Hematopoietic multipotent progenitor cell treated with erythropoietin and hydrocortisone succinate and interleukin-3 and kit ligand, for 17 days (in vitro differentiated cells): ENCODE results near the gene METRNL.
"Not testable (repeated sequence)": the region's sequence is repeated elsewhere in the genome, so short reads cannot be mapped to it uniquely, and the experiment has no call there.

ENCODE experiments used
- DNase-seq: peaks from one replicate; pipeline ENCODE4 v3.0.0-alpha.2; 2015; ENCODE audit warnings: low spot score

METRNL gene

GRCh38 chr17:83052241-83052564, 27.2 kb upstream of the METRNL start:
- DNase-seq = no peak

- DNase-seq = no peak
Observed at GRCh38 chr17:83053021-83053681, 26.3 kb upstream of the METRNL start.

- DNase-seq = no peak
Observed at GRCh38 chr17:83053739-83054451, 25.5 kb upstream of the METRNL start.

DNA sequence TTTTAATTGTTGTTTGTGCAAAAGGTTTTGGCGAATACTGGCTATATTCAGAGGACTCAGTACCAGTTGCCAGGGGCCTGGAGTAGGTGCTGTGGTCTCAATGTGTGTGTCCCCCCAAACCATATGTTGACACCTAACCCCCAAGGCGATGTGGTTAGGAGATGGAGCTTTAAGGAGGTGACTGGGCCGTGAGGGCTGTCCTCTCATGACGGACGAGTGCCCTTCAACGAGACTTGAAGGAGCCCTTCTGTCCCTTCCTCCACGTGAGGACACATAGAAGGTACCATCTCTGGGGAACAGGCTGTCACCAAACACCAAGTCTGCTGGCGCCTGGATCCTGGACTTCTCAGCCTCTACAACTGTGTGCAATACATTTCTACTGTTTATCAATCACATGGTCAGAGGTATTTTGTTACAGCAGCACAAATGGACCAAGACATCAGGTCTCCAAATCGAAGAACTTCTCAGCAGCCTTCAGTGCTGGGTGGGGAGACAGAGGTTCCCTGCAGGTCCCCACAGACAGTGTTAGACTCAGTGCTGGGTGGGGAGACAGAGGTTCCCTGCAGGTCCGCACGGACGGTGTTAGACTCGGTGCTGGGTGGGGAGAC, 24.8 kb upstream of the METRNL start:
- no peak for DNase-seq

DNA sequence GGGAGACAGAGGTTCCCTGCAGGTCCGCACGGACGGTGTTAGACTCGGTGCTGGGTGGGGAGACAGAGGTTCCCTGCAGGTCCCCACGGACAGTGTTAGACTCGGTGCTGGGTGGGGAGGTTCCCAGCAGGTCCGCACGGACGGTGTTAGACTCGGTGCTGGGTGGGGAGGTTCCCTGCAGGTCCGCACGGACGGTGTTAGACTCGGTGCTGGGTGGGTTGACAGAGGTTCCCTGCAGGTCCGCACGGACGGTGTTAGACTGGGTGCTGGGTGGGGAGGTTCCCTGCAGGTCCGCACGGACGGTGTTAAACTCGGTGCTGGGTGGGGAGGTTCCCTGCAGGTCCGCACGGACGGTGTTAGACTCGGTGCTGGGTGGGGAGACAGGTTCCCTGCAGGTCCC, 24.2 kb upstream of the METRNL start:
- not testable (repeated sequence) for DNase-seq

- DNase-seq = no peak
Observed at GRCh38 chr17:83055911-83056582, 23.4 kb upstream of the METRNL start.

DNA sequence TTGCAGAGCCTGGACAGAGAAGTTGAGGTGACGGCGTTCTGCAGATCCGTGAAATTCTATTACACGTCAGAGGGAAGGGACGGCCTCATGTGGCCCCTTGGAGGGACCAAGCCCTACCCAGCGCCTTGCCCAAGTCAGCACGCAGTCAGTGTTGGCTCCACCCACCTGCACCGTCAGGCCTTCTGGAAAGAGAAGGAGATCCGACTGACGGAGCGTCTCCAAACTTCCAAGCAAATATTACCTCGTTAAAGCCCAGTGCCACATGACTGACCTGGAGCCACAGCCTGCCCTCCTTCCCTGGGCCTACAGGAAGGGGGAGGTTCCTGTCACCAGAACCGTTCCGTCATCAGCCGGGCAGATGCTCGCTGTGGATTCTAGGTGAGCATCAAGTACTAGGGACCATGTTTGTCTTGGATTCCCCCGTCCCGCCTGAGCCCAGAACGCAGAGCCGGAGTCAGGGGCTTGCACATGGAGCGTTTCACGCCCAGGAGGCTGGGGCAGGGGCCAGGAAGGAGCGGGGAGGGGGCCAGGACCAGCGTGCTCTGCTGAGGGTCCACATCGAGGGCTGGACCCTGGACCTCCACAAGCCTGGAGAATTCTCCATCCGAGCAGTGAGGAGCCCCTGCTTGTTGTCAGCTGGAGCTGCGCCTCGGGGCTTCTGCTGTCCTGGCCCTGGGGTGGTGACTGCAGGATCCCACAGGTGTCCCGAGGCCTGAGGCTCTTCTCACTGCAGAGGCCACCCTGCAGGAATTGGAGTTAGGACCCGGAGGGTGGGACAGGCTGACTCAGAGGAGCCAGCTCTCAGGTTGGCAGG, 22.6 kb upstream of the METRNL start:
- no peak for DNase-seq

DNA sequence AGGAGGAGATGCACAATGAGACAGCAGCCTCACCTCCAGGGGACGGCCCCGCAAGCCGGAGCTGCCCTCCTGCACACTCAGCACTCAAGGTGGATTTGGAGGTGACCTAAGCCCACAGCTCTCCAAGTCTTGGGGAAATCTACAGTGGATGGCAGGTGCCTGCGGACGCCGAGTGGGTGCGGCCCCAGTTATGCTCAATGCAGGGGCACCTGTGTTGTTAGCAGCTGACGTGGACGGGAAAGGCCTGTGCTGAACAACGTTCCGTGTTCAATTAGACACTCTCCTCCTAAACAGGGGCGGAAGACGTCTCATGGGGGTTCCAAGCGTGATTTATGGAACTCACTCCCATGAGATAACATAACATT, 22.0 kb upstream of the METRNL start:
- no peak for DNase-seq

DNA sequence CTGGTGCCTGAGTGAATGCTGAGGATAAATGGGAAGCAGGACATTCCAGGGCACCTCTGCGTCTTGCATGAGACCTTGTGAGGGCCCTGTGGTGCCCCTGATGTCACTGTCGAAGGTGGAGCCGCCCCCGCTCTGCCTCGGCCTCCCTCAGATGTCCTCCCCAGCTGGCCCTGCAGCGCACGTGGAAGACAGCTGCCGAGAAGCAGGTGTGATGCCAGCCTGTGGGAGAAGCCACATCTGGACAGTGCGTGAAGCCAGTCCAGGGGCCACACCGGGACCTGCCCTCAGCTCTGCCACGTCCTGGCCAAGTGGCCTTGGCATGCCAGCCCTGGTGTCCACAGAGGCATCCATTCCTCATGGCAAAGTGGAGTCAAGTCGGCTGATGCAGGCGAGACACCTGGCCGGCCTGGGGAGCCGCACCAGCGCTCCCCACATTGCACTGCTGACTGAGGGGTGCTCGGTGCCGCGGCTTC, 21.6 kb upstream of the METRNL start:
- DNase-seq = no peak

DNA sequence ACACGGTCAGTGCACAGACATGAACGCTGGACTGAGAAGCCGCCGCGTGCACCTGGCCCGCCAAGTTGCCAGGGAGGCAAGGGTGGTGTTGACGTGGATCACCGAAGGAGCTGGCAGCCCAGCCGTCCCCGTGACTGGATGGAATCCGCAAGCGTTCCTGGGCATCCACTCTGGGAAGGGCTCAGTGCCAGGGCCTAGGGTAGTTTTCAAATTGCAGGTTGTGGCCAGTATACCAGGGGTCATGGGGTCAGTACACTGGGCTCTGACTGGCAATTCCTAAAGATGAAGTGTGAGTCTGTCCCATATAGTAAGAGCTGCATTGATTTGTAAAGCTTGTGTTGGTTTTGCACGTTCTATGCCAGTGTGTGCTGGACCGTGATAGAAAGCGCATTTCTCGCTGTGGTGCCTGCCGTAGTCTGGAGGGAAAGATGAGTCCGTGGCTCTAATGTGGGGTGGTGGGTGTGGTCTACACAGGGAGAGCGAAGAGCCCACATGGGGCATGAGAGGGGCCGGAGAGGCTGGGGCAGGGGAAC, 21.1 kb upstream of the METRNL start:
- DNase-seq = no peak

DNA sequence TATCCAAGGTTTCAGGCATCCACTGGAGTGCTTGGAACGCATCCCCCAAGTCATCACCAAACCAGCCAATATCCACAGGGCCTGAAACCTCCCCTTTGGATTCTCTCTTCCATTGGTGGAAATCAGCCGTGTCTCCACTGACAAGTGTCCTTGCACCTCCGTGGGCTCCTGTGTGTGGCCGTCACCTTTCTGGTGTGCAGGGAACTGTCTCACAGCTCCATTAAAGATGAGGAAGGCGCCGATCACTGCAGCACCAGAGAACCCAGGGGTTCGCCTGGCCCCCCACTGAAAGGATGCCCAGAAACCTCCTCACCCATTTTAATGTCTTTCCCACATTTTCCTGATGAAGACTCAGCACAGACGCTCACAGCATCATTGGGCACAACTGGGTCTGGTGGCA, 17.8 kb upstream of the METRNL start:
- no peak for DNase-seq

- no peak for DNase-seq
Observed at GRCh38 chr17:83062011-83062817, 17.2 kb upstream of the METRNL start.

GRCh38 chr17:83062818-83063671, 16.4 kb upstream of the METRNL start:
- DNase-seq = no peak

GRCh38 chr17:83064021-83064731, 15.2 kb upstream of the METRNL start:
- no peak for DNase-seq

DNA sequence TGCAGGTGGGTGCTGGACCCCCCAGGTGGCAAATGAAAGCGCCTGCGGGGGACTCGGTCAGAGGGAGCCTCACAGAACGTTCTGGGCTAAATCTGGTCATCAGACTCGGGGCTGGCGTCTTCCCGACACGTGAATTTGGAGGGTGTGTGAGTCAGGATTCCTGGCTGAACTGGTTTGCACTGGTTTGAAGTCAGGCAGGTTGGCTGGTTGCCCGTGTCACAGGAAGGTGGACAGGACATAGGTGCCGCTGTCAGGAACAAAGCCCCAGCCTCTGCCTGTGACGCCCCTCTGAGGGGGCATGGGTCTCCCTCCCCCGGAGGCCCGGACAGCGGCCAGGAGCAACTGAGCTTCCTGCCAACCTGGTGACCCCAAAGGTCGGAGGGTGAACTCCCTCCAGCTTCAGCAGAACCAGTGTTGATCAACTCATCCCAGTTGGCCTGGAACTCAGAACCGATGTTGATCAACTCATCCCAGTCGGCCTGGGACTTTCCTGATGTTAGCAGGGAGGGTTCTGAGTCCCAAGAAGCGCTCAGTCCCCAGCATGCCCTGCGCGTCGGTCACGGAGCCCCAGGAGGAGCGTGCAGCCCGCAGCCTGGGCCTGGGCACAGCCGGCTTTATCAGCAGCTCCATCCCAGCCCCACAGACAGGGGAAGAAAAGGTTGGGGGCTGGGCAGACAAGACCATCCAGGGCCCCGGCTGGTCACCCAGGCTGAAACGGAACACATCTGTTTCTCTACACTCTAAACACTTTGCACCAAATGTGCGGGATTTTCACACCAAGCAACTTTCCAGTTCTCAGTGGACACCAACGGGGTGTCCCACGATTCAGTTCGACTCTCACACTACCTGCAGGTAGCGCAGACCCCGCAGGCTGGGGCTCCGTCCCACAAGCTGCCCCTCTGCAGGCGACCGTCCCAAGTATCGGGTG, 14.4 kb upstream of the METRNL start:
- no peak for DNase-seq

DNA sequence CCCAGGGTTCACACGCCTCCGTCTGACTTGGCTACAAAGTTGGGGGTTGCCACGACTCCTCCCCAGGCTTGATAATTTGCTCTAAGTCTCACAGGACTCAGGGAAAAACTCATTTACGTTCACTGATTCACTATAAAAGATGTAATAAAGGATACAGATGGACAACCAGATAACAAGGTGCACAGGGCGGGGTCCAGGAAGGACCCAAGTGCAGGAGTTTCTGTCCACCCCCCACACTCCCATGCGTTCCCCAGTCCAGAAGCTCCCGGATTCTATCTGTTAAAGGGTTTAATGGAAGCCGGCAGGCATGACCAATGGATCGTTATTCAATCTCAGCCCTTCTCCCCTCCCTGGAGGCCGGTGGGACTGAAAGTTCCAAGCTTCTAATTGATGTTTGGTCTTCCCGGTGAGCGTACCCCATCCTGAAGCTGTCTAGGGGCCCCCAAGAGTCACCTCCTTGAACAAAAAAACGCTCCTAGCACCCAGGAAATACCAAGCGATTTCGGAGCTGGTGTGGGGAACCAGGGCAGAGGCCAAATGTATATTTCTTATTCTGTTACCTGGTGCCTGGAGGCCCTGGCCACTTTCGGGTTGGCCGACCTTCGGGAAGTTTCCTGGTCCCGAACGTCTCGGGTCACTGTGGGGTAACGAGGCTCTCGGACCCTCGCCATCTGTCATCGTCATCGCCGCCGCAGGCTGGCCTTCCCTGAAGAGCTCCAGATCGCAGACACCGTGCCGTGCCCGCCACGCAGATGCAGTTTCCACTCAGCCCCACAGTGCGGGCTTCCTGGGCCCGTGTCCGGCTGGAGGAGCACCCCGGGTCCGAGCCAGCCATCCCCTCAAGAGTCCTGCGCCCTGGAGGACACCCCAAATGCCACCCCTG, 13.5 kb upstream of the METRNL start:
- no peak for DNase-seq

DNA sequence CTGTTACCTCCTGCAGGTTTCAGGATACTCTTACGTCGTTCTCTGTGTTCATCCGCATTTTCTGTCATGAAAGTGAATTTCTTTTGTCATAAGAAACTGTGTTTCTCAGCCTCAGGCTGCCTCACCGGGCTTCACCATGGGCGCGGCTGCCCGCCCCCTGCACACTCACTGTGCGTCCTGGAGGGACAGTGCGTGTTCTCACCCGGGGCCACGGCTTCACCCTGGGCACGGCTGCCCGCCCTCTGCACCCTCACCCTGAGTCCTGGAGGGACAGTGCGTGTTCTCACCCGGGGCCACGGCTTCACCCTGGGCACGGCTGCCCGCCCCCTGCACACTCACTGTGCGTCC, 12.9 kb upstream of the METRNL start:
- DNase-seq = not testable (repeated sequence)
